ENCODE measurements around the gene PDE4C.
A peak's percentile ranks its signal among the peaks of the same experiment; 100 is the strongest.

PDE4C gene

DNA sequence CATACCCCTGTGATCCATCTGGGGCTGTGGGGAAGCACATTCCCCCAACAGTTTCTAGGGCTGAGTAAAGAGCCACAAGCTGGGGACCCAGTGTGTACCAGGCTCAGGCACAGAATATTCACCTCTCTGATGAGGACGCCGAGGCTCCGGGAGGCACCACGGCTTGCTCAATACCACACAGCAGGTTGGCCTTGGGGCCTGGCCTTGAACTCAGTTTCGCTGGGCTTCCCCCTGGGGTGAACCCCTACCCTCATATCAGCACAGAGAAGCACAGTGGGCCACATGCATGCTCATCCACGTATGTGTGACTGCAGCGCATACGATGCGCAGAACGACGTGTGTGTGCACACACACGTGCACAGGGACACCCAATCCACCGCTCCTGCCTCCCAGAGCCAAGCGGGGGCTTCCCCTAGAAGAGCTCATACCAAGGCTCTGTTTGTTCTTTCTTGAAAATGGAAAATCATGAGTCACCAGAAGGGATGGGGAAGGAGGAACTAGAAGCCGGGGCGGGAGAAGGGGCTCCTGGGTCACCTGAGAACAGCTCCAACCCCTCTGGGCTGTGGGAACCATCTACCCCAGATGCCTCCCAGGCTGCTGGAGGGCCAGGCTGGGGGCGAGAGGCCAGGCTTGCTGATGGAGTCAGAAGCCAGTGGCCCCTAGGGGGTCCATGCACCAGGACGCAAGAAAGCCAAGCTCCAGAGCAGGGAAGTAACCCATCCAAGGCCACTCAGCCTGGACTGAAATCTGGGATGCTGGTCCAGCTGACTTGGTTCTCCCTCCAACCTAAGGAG, 4.9 kb upstream of the PDE4C start:
- TF ChIP-seq, protein P1, sequence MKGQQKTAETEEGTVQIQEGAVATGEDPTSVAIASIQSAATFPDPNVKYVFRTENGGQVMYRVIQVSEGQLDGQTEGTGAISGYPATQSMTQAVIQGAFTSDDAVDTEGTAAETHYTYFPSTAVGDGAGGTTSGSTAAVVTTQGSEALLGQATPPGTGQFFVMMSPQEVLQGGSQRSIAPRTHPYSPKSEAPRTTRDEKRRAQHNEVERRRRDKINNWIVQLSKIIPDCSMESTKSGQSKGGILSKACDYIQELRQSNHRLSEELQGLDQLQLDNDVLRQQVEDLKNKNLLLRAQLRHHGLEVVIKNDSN (IDR thresholded peaks at IDR 0.05) = no peak
- TF ChIP-seq TCF12 (IDR thresholded peaks at IDR 0.05; ENCODE audit: low read depth) (no peak), EP300 (IDR thresholded peaks at IDR 0.05; ENCODE audit: borderline replicate concordance) (no peak), FOXM1 (IDR thresholded peaks at IDR 0.05; ENCODE audit: borderline replicate concordance, low read depth) (no peak), TEAD4 (IDR thresholded peaks at IDR 0.05) (no peak), CEBPB (IDR thresholded peaks at IDR 0.05) (no peak), ZBTB7A (IDR thresholded peaks at IDR 0.05; ENCODE audit: low read depth) (no peak), CREB1 (IDR thresholded peaks at IDR 0.05; ENCODE audit: low read depth) (no peak), YY1 (IDR thresholded peaks at IDR 0.05; ENCODE audit: low read depth) (no peak), EGR1 (IDR thresholded peaks at IDR 0.05) (no peak), RAD21 (IDR thresholded peaks at IDR 0.05; ENCODE audit: low read depth) (no peak), NFIC (IDR thresholded peaks at IDR 0.05) (no peak), TAF1 (IDR thresholded peaks at IDR 0.05; ENCODE audit: low read depth) (no peak)
- TF ChIP-seq, protein P2, sequence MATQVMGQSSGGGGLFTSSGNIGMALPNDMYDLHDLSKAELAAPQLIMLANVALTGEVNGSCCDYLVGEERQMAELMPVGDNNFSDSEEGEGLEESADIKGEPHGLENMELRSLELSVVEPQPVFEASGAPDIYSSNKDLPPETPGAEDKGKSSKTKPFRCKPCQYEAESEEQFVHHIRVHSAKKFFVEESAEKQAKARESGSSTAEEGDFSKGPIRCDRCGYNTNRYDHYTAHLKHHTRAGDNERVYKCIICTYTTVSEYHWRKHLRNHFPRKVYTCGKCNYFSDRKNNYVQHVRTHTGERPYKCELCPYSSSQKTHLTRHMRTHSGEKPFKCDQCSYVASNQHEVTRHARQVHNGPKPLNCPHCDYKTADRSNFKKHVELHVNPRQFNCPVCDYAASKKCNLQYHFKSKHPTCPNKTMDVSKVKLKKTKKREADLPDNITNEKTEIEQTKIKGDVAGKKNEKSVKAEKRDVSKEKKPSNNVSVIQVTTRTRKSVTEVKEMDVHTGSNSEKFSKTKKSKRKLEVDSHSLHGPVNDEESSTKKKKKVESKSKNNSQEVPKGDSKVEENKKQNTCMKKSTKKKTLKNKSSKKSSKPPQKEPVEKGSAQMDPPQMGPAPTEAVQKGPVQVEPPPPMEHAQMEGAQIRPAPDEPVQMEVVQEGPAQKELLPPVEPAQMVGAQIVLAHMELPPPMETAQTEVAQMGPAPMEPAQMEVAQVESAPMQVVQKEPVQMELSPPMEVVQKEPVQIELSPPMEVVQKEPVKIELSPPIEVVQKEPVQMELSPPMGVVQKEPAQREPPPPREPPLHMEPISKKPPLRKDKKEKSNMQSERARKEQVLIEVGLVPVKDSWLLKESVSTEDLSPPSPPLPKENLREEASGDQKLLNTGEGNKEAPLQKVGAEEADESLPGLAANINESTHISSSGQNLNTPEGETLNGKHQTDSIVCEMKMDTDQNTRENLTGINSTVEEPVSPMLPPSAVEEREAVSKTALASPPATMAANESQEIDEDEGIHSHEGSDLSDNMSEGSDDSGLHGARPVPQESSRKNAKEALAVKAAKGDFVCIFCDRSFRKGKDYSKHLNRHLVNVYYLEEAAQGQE (IDR thresholded peaks at IDR 0.05; ENCODE audit: low read depth) = no peak; the same call in 1 of the 2 replicates
- TF ChIP-seq, protein P3, sequence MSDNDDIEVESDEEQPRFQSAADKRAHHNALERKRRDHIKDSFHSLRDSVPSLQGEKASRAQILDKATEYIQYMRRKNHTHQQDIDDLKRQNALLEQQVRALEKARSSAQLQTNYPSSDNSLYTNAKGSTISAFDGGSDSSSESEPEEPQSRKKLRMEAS (IDR thresholded peaks at IDR 0.05) = no peak

DNA sequence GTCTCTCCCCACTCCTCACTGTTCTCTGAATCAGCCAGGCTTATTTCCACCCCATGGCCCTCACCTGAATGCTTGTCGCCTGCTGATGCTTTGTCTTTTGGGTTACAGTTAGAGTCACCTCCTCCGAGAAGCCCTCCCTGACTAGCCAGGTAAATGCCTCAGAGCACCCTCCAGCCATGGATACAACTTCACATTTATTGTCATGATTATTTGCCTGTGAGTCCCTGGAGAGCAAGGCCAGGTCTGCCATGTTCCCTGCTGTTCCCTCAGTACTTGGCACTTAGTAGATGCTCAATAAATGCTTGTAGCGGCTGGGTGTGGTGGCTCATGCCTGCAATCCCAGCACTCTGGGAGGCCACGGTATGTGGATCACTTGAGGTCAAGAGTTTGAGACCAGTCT, 3.7 kb upstream of the PDE4C start:
- TF ChIP-seq, protein P1 (IDR thresholded peaks at IDR 0.05) = no peak
- TF ChIP-seq TEAD4 (IDR thresholded peaks at IDR 0.05) = no peak
- TF ChIP-seq TAF1 (IDR thresholded peaks at IDR 0.05; ENCODE audit: low read depth) = no peak
- no peak for TF ChIP-seq EGR1 (IDR thresholded peaks at IDR 0.05)
- no peak for TF ChIP-seq NFIC (IDR thresholded peaks at IDR 0.05)
- no peak for TF ChIP-seq FOXM1 (IDR thresholded peaks at IDR 0.05; ENCODE audit: borderline replicate concordance, low read depth)
- TF ChIP-seq YY1 (IDR thresholded peaks at IDR 0.05; ENCODE audit: low read depth) = no peak
- TF ChIP-seq CREB1 (IDR thresholded peaks at IDR 0.05; ENCODE audit: low read depth) = no peak
- TF ChIP-seq CEBPB (IDR thresholded peaks at IDR 0.05) = no peak
- no peak for TF ChIP-seq ZBTB7A (IDR thresholded peaks at IDR 0.05; ENCODE audit: low read depth)
- no peak for TF ChIP-seq TCF12 (IDR thresholded peaks at IDR 0.05; ENCODE audit: low read depth)
- TF ChIP-seq EP300 (IDR thresholded peaks at IDR 0.05; ENCODE audit: borderline replicate concordance) = no peak
- TF ChIP-seq, protein P2 (IDR thresholded peaks at IDR 0.05; ENCODE audit: low read depth) = no peak

DNA sequence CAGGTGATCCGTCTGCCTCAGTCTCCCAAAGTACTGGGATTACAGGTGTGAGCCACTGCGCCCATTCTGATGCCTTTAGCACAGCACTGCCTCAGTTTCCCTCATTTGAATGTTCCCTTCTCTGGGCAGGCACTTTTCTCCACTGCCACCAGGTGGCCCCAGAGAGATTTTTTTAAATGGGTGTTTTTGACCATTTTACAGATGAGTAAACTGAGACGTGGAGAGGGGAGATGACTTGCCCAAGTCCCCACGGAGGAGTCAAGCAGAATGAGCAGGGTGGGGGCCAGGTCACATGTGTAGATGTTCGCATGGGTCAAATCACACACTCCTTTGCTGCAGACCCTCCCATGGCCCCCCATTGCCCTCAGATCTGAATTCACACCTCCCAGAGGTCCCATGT, 3.2 kb upstream of the PDE4C start:
- TF ChIP-seq EGR1 (IDR thresholded peaks at IDR 0.05) = no peak
- no peak for TF ChIP-seq YY1 (IDR thresholded peaks at IDR 0.05; ENCODE audit: low read depth)
- TF ChIP-seq, protein P2 (IDR thresholded peaks at IDR 0.05; ENCODE audit: low read depth) = no peak
- TF ChIP-seq RAD21 (IDR thresholded peaks at IDR 0.05; ENCODE audit: low read depth) = peak; percentile 19; the same call in 1 of the 2 replicates

DNA sequence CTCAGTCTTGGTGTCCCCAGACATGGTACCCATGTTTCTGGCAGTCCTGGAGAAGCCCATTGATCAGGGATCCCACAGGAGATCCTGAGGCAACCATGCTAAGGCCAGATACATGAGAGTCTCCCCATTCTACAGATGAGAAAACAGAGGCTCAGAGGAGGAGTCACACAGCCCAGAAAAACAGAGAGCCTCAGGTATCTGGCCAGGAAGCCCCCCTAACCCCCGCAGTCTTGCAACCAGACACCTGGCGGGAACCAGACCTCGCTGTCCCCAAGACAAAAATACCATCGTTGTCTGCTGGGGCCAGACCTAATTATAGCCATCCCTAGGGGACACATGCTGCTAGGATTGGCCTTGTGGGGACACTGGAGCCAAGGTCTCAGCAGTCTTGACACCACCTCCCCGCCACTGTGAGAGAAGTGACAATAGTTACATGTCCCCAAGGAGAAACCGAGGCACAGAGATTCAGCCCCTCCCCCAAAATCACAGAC, 1.6 kb upstream of the PDE4C start:
- TF ChIP-seq, protein P1 (IDR thresholded peaks at IDR 0.05) = no peak
- no peak for TF ChIP-seq TEAD4 (IDR thresholded peaks at IDR 0.05)
- TF ChIP-seq, protein P2 (IDR thresholded peaks at IDR 0.05; ENCODE audit: low read depth) = no peak
- no peak for TF ChIP-seq EGR1 (IDR thresholded peaks at IDR 0.05)
- TF ChIP-seq EP300 (IDR thresholded peaks at IDR 0.05; ENCODE audit: borderline replicate concordance) = no peak
- TF ChIP-seq FOXM1 (IDR thresholded peaks at IDR 0.05; ENCODE audit: borderline replicate concordance, low read depth) = no peak
- no peak for TF ChIP-seq NFIC (IDR thresholded peaks at IDR 0.05)
- TF ChIP-seq ZBTB7A (IDR thresholded peaks at IDR 0.05; ENCODE audit: low read depth) = no peak
- no peak for TF ChIP-seq TCF12 (IDR thresholded peaks at IDR 0.05; ENCODE audit: low read depth)

All from Ishikawa (cell line).